Esophagus squamous epithelium (tissue), 4 donors: ENCODE measurements around the gene DNER.

ENCODE experiments used
- CTCF ChIP-seq, 6 experiments: fragments of 450-650 bp in 4 of 6; fragments of 200-600 bp in 2 of 6; sonication (generic) in 2 of 6; IDR thresholded peaks; one replicate each; pipeline ENCODE4 v1.5.1; 2016 to 2019; ENCODE audit warnings: antibody characterized with exemption in 6 of 6, mild to moderate bottlenecking in 4 of 6, moderate library complexity in 4 of 6
- POLR2A ChIP-seq, 4 donors: fragments of 450-650 bp; IDR thresholded peaks; one replicate each; pipeline ENCODE4 v1.6.1; 2017; ENCODE audit warnings: antibody characterized with exemption in 4 of 4, mild to moderate bottlenecking in 4 of 4, moderate library complexity in 3 of 4

- no peak for TF ChIP-seq CTCF (IDR thresholded peaks at IDR 0.05)
- TF ChIP-seq POLR2A (IDR thresholded peaks at IDR 0.05) = no peak
These were observed 383.4 kb downstream of the DNER start for GRCh38 chr2:229330952-229331351.
